ENCODE data around the gene NPEPPS.

NPEPPS gene

DNA sequence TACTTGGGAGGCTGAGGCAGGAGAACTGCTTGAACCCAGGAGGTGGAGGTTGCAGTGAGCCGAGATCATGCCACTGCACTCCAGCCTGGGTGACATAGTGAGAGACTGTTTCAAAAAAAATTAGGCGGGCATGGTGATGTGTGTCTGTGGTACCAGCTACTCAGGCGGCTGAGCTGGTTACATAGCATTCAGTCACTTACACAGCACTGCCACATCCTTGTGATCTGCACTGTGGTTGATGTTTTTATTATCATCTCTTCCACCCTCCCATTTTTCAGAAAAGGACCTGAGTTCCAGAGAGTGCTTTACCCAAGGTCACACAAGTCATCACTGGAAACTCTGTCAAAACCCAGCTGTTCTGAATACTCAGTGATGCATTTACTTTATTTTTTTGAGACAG, 104.0 kb downstream of the NPEPPS start:
- FAIRE-seq: no peak

DNA sequence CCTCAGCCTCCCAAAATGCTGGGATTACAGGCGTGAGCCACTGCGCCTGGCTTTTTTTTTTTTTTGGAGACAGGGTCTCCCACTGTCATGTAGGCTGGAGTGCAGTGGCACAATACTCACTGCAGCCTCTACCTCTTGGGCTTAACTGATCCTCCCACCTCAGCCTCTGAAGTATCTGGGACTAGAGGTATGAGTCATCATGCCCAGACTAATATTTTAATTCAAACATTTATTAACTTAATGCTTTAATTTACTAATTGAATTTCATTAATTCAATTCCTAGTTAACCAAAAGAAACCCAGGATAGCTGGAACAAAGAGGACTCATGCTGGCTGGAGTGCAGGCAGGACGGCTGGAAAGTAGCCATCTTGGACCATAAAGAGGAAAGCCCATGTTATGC, 104.8 kb downstream of the NPEPPS start:
- FAIRE-seq: no peak

DNA sequence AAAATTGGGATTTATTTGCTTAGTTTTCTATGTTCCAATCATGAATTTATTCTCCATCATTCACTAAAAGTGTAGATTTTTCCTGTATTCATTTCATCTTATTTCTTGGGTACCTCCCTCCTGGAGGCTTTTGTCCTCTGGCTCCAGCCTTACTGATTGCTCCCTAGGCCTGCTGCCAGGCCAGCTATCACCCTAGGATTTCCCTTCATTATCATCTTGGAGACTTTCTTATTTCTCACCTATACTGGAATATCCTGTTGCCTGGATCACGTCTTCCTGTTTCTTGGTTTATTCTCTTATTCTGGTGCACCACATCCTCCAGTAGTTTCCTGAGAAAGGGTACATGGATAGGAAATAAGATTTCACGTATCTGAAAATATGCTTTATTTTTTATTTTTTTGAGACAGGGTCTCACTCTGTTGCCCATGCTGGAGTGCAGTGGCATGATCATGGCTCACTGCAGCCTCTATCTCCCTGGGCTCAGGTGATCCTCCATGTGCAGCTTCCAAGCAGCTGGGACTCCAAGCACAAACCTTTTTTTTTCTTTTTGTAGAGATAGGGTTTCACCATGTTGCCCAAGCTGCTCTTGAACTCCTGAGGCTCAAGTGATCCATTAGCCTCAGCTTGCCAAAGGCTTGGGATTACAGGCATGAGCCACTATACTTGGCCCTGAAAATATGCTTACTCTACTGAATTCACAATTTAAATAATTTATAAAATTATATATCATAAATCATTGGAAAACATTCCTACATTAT, 105.5 kb downstream of the NPEPPS start:
- FAIRE-seq: no peak

DNA sequence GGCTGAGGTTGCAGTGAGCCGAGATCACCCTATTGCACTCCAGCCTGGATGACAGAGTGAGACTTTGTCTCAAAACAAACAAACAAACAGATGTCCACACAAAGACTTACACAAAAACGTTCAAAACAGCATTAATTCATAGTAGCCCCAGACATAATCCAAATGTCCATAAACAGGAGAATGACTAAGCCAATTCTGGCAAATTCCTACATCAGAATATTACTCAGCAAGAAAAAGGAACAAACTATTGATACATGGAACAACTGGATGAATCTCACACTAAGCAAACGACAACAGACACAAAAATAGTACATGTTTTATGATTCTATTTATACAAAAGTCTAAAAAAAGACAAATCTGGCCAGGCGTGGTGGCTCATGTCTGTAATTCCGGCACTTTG, 108.0 kb downstream of the NPEPPS start:
- no peak for FAIRE-seq

DNA sequence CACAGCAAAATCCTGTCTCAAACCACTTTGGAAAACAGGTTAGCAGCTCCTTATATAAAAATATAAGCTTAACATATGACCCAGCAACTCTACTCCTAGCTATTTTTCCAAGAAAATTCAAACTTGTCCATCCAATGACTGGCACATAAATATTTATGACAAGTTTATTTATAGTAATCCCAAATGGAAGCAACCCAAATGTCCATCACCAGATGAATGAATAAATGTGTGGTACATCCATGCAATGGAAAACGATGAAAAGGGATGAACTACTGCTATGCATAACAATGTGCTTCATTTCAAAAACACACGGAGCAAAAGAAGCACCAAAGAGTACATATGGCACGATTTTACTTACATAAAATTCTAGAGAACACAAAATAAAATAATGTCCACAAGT, 109.2 kb downstream of the NPEPPS start:
- no peak for FAIRE-seq

DNA sequence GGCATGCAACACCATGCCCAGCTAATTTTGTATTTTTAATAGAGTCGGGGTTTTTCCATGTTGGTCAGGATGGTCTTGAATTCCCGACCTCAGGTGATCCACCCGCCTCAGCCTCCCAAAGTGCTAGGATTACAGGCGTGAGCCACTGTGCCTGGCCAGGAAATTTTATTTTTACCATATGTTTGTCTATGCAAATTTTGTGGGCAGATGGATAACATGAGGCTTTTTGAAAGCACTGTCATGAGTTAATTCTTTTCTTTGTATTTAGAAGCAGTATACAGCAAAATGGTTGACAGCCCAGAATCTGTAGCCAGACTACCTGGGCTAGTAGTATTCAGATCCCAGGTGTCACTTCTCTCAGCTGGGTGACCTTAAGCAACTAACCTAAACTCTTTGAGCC, 110.3 kb downstream of the NPEPPS start:
- no peak for FAIRE-seq

DNA sequence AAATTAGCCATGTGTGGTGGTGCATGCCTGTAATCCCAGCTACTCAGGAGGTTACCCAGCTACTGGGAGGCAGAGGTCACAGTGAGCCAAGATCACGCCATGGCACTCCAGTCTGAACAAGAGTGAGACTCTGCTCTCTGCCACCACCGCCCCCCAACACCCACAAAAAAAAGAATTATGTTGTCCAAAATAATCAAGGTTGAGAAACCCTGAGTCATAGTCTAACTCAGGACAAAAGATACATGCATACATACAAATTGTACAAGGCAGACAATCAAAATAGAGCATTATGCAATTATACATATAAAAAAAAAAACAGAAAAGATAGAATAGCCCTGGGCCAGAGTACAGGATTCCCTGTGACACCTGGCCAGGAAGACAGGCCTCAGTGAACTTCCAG, 112.2 kb downstream of the NPEPPS start:
- FAIRE-seq: no peak

DNA sequence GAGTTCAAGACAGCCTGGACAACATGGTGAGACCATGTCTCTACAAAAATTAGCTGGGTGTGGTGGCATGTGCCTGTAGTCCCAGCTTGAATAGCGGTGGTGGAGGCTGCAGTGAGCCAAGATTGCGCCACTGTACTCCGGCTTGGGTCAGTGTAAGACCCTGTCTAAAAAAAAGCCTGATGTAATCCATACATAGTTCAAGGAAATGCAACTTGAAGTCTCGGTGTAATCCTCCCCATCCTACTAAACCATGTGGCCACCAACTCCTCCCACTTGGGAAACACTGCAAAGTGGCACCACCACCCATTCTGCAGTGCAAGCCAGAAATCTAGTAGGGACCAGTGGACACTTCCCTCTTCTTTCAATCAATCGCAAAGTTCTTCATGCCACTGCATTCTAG, 113.4 kb downstream of the NPEPPS start:
- no peak for FAIRE-seq

DNA sequence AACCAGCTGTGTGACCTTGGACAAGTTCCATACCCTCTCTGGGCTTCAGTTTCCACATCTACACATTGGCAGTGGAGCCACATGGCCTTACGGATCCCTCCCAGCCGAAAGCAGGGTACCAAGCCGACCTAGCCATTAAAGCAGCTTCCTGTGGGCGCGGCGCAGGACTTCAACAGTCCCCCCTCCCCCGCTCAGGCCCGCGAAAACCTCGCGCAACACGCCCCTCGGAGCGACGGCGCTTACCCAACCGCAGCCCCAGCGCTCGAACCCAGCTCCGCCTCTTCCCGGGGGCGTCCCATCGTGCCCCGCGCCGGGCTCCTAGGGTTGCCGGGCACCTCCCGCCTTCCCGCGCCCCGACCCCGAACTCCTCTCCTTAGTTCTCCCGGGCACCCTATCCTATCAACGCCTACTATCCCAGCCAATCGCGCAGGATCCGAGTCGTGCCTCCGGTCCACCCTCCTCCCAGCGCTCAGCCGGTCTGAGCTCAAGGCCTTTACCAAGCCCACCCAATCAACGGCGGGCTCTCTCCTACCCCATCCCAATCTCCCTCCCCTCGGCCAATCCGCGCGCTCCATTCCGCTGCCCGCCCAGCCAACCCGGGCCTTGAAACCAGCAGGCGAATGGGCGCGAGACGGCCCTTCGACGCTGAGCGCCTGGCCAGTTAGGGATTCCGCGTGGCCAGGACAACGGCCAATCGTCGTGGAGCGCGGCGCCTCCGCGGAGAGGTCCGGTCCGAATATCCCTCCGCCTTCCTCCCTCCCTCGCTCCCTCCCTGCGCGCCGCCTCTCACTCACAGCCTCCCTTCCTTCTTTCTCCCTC, 118.5 kb downstream of the NPEPPS start, which contains the start of gene KPNB1:
Gene KPNB1, plus strand, starts transcription at position 767 of the 819 bp plus-strand sequence. CDS start 326 bp downstream, outside the sequence.
- peak; percentile 98 for FAIRE-seq

DNA sequence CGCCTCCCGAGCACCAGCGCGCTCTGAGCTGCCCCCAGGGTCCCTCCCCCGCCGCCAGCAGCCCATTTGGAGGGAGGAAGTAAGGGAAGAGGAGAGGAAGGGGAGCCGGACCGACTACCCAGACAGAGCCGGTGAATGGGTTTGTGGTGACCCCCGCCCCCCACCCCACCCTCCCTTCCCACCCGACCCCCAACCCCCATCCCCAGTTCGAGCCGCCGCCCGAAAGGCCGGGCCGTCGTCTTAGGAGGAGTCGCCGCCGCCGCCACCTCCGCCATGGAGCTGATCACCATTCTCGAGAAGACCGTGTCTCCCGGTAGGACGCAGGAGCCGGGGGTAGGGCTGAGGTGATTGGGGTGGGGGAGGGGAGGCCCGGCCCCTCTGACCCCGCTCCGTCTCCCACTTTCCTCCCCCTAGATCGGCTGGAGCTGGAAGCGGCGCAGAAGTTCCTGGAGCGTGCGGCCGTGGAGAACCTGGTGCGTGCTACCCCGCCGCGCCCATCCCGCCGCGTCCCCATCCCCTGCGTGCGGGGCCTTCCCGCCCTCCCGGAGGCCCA, 119.1 kb downstream of the NPEPPS start:
- FAIRE-seq: no peak

DNA sequence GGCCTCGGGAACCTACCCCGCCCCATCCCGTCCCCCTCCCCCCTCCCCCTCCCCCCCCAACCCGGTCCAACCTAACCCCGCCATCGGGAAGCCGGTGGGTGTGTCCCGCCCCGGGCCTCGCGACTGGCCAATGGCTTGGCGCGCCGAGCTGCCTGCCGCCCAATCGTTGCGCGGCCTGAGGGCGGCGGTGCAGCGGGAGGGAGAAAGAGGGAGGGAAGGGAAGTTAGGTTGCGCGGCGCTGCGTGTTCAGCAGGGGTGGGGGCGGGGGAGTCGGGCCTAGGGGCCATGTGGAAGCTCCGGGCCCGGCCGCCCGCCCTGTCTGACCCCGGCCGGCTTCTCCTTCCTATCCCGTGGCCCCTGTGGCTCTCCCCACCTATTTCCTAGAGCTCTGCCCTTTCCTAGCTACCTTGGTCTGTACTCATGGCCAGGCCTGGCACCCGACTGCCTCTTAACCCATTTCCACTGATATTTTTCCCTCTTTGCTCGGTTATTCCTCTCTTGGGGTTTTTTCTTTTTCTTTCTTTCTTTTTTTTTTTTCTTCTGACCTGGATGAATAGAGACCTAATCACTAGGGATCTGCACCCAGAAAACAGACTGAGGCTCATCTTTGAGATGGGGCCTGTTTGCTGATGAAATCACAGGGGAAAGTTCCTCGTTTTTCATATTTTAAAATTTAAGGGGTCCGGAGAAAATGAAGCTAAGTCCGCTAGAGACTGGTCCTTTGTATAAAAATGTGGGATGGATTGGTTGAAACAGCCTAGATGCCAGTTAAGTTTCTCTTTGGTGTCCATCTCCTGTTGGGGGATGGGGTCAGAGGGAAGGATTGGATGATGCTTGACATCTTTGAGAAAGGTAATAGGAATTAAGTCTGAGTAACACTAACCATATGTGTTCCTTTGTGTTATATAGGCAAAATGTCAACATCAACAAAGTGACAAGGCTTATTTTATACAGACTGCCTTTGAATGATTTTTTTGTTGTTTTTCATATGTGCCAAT, 119.9 kb downstream of the NPEPPS start:
- FAIRE-seq: no peak

DNA sequence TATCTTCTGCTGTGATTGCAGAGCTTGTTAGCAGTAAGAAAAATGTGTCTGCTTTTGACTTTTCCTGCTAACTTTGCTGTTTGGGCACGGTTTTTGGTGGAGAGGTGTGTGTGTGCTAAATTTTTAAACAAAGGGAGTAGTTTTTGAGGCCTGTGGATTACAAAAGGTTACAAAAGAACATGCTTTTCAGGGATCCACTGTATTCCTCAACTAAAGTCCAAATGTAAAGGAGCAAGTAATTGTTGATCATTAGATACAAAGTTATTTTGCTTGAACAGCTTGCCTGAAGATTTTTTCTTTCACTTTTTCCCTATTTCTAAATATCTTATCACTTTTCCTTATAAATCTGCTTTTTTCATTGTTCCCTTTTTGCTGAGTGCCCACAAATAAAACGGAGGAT, 120.8 kb downstream of the NPEPPS start:
- FAIRE-seq: no peak

DNA sequence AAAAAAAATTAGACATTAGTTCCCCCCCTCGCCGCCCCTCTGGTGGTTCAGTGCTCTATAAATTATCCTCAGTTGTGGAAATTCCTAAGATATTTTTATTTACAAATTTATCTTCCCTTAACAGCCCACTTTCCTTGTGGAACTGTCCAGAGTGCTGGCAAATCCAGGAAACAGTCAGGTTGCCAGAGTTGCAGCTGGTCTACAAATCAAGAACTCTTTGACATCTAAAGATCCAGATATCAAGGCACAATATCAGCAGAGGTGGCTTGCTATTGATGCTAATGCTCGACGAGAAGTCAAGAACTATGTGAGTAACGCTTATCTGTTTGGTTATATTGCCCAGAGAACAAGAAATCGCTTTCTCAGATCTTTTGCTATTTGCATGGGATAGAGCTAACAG, 121.7 kb downstream of the NPEPPS start:
- FAIRE-seq: no peak

DNA sequence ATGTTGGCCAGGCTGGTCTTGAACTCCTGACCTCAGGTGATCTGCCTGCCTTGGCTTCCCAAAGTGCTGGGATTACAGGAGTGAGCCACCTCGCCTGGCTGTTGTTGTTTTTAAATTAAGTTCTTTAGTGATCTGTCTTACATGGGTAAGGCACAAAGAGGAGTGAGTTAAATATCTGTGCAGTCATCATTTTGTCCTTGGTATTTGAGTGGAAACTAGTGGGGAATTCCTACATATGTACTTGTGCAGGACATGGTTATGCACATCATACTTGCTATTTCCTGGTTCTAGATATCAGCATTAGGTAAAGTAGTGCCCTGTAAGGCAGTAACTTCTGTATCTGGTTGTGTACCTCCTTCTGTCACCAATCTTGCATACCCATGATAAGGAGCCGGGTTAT, 122.5 kb downstream of the NPEPPS start:
- no peak for FAIRE-seq

DNA sequence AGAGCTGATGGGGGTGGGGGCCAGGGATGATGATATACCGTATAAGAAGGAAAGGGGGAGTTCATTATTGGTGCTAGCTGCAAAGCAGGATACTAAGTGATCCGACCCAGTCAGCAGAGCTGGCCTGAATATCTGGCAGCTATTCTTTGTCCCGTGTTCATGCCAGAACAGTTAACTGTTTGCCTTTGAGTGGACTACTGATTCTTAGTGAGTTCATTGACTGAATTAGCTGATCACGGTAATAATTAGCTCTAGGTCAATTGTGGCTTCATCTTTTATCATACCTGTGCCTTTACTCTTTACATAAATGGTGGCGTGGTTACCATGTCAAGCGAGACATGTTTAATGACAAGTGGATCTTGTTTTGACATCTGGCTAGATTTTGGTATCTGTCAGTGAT, 124.1 kb downstream of the NPEPPS start:
- no peak for FAIRE-seq

DNA sequence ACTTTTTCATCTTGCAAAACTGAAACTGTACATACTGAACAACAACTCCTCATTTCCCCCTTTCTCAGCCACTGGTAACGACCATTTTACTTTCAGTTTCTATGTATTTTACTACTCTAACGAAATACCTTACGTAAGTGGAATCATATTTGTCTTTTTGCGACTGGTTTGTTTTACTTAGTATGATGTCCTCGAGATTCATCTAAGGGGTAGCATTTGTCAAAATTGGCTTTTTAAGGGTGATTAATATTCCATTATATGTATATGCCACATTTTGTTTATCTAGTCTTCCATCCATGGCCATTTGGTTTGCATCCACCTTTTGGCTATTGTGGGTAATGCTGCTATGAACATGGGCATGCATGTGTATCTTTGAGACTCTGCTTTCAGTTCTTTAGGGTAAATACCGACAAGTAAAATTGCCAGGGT, 129.2 kb downstream of the NPEPPS start:
- no peak for FAIRE-seq

DNA sequence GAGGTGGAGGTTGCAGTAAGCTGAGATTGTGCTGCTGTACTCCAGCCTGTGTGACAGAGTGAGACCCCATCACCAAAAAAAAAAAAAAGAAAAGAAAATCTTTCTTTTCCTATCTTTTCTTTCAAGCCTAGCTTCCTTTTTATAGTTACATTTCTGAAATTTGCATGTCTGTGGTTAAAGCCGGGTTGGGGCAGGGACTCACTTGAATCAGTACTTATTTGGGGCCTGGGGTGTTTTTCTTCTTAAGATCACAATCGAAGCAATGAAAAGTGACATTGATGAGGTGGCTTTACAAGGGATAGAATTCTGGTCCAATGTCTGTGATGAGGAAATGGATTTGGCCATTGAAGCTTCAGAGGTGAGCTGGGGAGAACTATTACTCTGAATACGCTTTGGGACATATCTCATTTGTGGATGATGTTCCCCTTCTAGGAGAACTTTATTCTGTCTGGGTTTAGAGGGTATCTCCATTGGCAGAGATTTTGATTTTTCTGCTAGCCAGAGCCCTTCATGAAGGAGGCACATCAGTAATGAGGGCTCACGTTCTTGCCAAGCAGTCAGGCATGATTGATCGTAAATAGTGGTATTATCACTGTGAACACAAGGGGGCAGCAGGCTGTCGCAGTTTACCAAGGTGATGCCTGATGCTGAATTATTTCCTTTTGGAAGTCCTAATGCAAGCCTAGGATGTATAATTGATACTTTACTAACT, 133.2 kb downstream of the NPEPPS start:
- peak; percentile 21 for FAIRE-seq

DNA sequence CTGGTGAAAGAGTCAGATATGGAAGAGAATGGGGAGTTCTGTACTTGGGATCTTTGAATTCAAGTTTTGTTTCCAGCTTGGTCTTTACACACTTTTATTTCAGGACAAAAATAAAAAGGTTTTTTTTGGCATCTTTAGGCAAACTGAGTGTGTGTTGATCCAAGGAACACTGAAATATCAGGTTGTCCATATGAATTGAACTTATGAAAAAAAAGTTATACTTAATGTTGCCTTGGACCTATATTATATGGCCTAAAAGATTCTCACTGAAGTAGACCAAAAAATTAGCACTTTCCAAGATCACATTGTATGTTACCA, 133.7 kb downstream of the NPEPPS start:
- FAIRE-seq: no peak

DNA sequence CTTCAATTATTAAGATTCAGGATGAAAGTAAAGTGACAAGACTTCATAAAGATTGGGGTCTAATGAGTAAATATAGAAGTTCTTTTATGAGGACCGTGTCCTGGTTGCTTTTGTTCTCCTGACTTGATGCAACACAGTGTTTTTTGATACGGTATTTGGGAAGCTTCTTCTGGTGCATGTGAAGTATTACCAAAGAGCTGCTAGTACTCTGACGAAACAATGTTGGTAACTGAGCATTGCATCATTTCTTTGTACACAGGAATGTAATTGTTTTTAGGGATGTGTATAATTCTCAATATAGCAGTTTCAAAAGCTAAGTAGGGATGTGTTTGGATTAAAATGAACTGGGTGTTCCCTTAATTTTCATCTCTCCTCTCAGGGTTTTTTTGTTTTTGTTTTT, 134.7 kb downstream of the NPEPPS start:
- no peak for FAIRE-seq

DNA sequence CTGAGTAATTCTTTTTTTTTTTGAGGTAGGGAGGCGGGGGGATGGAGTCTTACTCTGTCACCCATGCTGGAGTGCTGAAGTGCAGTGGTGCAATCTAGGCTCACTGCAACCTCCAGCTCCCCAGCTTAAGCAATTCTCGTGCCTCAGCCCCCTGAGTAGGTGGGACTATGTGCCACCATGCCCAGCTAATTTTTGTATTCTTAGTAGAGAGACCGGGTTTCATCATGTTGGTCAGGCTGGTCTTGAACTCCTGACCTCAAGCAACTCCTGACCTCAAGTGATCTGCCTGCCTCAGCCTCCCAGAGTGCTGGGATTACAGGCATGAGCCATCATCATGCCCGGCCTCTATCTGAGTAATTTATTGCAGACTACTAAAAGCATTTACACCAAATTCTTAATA, 138.2 kb downstream of the NPEPPS start:
- FAIRE-seq: no peak

DNA sequence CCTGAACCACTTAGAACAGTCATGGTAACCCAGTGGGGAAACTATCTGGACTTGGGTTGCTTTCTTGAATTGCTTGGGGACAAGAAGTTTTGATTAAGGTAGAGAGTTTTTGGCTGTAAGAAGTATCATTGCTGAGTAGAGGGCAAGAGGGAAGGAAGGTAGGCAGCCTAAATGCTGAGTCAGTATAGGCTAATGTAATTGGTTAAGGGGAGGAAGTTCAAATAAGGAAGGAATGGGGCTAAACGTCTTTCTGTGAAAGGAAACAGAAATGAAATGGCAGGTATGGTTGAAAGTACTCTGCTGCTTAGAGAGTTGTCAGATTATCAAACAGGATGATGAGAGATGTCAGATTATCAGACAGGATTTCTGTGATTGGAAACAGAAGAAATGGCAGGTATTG, 139.2 kb downstream of the NPEPPS start:
- FAIRE-seq: no peak
